Smooth muscle cell (in vitro differentiated cells): ENCODE measurements around the gene MFSD12. TPM values are rescaled to one million over a fixed set of nuclear protein-coding genes. Genes with fewer than 3 reads are reported as not detected.
A peak's percentile ranks its signal among the peaks of the same experiment; 100 is the strongest.
"Not testable (repeated sequence)": the region's sequence is repeated elsewhere in the genome, so short reads cannot be mapped to it uniquely, and the experiment has no call there.

Experiments used
- DNase-seq: peaks from one replicate; lab custom pipeline; 2025; ENCODE audit not compliant: unreplicated experiment; lab: John Stamatoyannopoulos, UW
- H2AFZ ChIP-seq: fragments of 200-600 bp; sonication (generic); 2 replicates; pipeline ENCODE4 v1.6.0; 2016; ENCODE audit warnings: antibody characterized with exemption, low read depth, mild to moderate bottlenecking
- H3F3A ChIP-seq: fragments of 200-600 bp; sonication (generic); 2 replicates; pipeline ENCODE4 v1.6.0; 2017; ENCODE audit warnings: antibody characterized with exemption, low read depth
- H3K27ac ChIP-seq: fragments of 200-600 bp; sonication (generic); 2 replicates; pipeline ENCODE4 v1.5.1; 2016; ENCODE audit warnings: low read depth, mild to moderate bottlenecking
- H3K27me3 ChIP-seq: fragments of 200-600 bp; sonication (generic); 2 replicates; pipeline ENCODE4 v1.6.1; 2016; ENCODE audit warnings: low read depth, mild to moderate bottlenecking
- H3K36me3 ChIP-seq: fragments of 200-600 bp; sonication (generic); 2 replicates; pipeline ENCODE4 v1.5.1; 2016; ENCODE audit warnings: low read depth
- H3K4me1 ChIP-seq: fragments of 200-600 bp; sonication (generic); 2 replicates; pipeline ENCODE4 v1.5.1; 2016; ENCODE audit warnings: low read depth
- H3K4me2 ChIP-seq: fragments of 200-600 bp; sonication (generic); 2 replicates; pipeline ENCODE4 v1.6.0; 2016; ENCODE audit warnings: mild to moderate bottlenecking
- H3K4me3 ChIP-seq: fragments of 200-600 bp; sonication (generic); 2 replicates; pipeline ENCODE4 v1.5.1; 2016; ENCODE audit warnings: mild to moderate bottlenecking
- H3K79me2 ChIP-seq: fragments of 200-600 bp; sonication (generic); 2 replicates; pipeline ENCODE4 v1.6.0; 2016; ENCODE audit warnings: low read depth, mild to moderate bottlenecking
- H3K9ac ChIP-seq: fragments of 200-600 bp; sonication (generic); 2 replicates; pipeline ENCODE4 v1.6.0; 2016; ENCODE audit warnings: low read depth
- H3K9me3 ChIP-seq: fragments of 200-600 bp; sonication (generic); replicated peaks from 2 replicates; pipeline ENCODE4 v1.5.1; 2016; ENCODE audit warnings: low read depth
- H4K20me1 ChIP-seq: fragments of 200-600 bp; sonication (generic); 2 replicates; pipeline ENCODE4 v1.6.0; 2016; ENCODE audit warnings: low read depth
- WGBS: methylation state at CpG from one replicate; pipeline ENCODE4 v1.1.7; 2016; ENCODE audit warnings: low lambda C conversion rate; 5-methylcytosine and 5-hydroxymethylcytosine counted together
- polyA plus RNA-seq: library from polyadenylated mRNA; unstranded; fragments of >200 nt; fragmentation: Nextera tagmentation; extraction: Ambion mirVana; gene quantifications from 2 replicates; pipeline ENCODE4 v1.2.1, GENCODE V29; 2016
- total RNA-seq: library from RNA; depleted of rRNA; stranded (reverse); fragments of >200 nt; gene quantifications from 2 replicates; pipeline ENCODE4 v1.2.3, GENCODE V29; 2014
- TF ChIP-seq, protein P1 (sequence below): fragments of 200-600 bp; sonication (generic); IDR thresholded peaks from 2 replicates; pipeline ENCODE4 v1.5.1; 2017; ENCODE audit warnings: borderline replicate concordance, mild to moderate bottlenecking, antibody characterized with exemption; ENCODE audit not compliant: insufficient read depth, poor library complexity, severe bottlenecking

The MFSD12 gene
- total and polyA plus RNA-seq, 2 experiments from 2014 or later = 56.0 to 73.8 TPM

DNA sequence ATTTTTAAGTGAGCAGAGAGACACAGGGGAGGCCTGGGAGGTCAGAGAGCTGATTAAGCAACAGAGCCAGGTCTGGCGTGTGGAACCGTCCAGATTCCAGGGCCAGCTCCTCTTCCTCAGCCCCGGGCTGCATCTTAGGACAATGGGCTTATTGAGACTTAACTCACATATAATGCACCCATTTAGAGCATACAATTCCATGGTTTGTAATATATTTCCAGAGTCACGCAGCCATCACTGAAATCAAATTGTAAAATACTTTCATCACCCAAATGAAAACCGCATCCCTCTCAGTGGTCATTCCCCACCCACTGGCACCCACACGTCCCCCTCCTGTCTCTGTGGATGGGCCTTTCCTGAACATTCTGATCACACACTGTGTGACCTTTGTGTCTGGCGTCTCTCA is 13.2 kb upstream of the MFSD12 start:
- 88% methylated on average over 7 of the region's 7 CpGs for WGBS
- no peak for DNase-seq
- H2AFZ ChIP-seq = no peak overlapping the region

DNA sequence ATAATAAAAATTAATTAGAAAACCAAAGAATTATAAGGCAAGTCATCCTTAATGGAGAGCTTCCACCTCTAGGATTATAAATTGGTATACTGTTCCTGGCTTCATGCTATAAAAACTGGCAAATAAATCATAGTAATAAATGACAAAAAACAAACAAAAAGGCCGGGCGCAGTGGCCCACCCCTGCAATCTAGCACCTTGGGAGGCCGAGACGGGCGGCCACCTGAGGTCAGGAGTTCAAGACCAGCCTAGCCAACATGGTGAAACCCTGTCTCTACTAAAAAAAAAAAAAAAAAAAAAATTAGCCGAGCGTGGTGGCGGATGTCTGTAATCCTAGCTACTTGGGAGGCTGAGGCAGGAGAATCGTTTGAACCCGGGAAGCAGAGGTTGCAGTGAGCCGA is 12.7 kb upstream of the MFSD12 start:
- H3K36me3 ChIP-seq, H3K9ac ChIP-seq, H2AFZ ChIP-seq, H3K4me2 ChIP-seq, H3K27ac ChIP-seq, H3K4me3 ChIP-seq, H3K9me3 ChIP-seq, DNase-seq, H3K27me3 ChIP-seq, H3K79me2 ChIP-seq, H3F3A ChIP-seq, H3K4me1 ChIP-seq: not testable (repeated sequence)
- WGBS = 96% methylated on average over 11 of the region's 11 CpGs
- peaks cover 13% of the 10 kb centered on the region for H4K20me1 ChIP-seq

More for the DNA sequence above, 13.2 kb upstream of the MFSD12 start:
- H3K4me2 ChIP-seq = no peak overlapping the region
- no peaks in the 10 kb centered on the region for H3K9me3 ChIP-seq
- peaks cover 6% of the 10 kb centered on the region for H3F3A ChIP-seq
- peaks cover 19% of the 10 kb centered on the region for H4K20me1 ChIP-seq
- no peaks in the 10 kb centered on the region for H3K27me3 ChIP-seq
- H3K4me3 ChIP-seq = no peak overlapping the region
- no peaks in the 10 kb centered on the region for H3K36me3 ChIP-seq
- H3K9ac ChIP-seq = no peak overlapping the region
- peaks cover 4% of the 10 kb centered on the region for H3K4me1 ChIP-seq
- TF ChIP-seq, protein P1, sequence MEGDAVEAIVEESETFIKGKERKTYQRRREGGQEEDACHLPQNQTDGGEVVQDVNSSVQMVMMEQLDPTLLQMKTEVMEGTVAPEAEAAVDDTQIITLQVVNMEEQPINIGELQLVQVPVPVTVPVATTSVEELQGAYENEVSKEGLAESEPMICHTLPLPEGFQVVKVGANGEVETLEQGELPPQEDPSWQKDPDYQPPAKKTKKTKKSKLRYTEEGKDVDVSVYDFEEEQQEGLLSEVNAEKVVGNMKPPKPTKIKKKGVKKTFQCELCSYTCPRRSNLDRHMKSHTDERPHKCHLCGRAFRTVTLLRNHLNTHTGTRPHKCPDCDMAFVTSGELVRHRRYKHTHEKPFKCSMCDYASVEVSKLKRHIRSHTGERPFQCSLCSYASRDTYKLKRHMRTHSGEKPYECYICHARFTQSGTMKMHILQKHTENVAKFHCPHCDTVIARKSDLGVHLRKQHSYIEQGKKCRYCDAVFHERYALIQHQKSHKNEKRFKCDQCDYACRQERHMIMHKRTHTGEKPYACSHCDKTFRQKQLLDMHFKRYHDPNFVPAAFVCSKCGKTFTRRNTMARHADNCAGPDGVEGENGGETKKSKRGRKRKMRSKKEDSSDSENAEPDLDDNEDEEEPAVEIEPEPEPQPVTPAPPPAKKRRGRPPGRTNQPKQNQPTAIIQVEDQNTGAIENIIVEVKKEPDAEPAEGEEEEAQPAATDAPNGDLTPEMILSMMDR = no peak
- H3K79me2 ChIP-seq = no peaks in the 10 kb centered on the region
- H3K27ac ChIP-seq = no peak overlapping the region

DNA sequence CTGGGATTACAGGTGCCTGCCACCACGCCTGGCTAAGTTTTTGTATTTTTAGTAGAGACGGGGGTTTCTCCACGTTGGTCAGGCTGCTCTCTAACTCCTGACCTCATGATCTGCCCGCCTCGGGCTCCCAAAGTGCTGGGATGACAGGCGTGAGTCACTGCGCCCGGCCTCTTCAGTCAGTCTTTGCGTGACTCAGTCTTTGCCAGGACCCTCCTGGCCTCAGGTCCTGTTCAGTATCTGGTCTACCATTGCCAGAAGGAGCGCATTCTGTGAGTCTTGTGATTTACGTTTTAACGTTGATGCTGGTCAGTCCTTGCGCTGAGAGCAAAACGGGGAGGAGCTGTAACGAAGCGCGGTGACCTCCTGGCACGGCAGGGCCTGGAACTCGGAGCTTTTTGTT is 7.8 kb upstream of the MFSD12 start:
- no peaks in the 10 kb centered on the region for H3K27me3 ChIP-seq
- 38% methylated on average over 19 of the region's 19 CpGs for WGBS
- DNase-seq = peak; percentile 18
- no peaks in the 10 kb centered on the region for H3K9me3 ChIP-seq
- H3K4me2 ChIP-seq = no peak overlapping the region
- no peaks in the 10 kb centered on the region for H3K79me2 ChIP-seq
- no peaks in the 10 kb centered on the region for H4K20me1 ChIP-seq
- TF ChIP-seq, protein P1 = no peak
- no peaks in the 10 kb centered on the region for H3K36me3 ChIP-seq
- no peak overlapping the region for H3K4me3 ChIP-seq
- no peak overlapping the region for H2AFZ ChIP-seq
- no peaks in the 10 kb centered on the region for H3K4me1 ChIP-seq
- no peak overlapping the region for H3K9ac ChIP-seq
- no peaks in the 10 kb centered on the region for H3F3A ChIP-seq
- H3K27ac ChIP-seq = peak overlapping the region; percentile 80

DNA sequence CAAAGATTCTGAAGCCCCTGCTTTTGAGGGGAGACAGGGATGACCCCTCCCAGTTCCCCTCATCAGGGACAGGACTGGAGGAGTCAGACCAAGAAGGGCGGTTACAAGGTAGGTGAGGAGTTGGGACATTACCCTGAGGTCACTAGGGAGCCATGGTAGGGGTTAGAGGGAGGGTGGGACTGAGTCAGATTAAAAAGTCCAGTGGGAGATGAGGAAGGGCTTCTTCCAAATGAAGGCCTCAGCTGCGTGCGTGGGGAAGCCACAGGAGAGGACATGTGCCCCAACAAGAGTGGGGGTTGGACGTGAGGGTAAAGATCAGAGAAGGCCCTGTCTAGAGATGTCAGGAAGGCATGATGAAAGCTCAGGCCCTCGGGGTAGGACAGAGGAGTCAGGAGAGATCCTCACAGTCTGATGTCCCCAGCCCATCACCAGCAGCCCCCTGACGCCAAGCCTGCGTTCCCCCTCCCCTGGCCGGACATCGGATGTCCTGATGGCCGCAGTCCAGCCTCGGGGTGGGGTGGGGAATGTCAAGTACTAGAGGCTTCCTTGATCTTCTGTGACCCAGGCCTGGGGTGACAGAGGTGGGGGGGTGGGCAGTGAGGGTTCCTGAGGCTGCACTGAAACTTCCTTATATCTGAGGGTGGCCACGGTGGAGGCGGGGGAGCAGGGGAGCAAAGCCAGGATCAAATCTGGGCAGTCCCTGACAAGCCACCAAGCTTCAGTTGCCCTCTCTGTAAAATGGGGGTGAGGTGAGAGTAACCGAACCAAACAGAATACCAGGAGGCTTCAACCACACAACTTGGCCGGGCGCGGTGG is 6.5 kb upstream of the MFSD12 start:
- no peaks in the 10 kb centered on the region for H4K20me1 ChIP-seq
- TF ChIP-seq, protein P1 = no peak
- no peak overlapping the region for H2AFZ ChIP-seq
- no peak overlapping the region for H3K9ac ChIP-seq
- H3K4me1 ChIP-seq = no peaks in the 10 kb centered on the region
- peak overlapping the region; percentile 80 for H3K27ac ChIP-seq
- H3F3A ChIP-seq = no peaks in the 10 kb centered on the region
- no peaks in the 10 kb centered on the region for H3K36me3 ChIP-seq
- no peak overlapping the region for H3K4me2 ChIP-seq
- 89% methylated on average over 17 of the region's 17 CpGs for WGBS
- no peak for DNase-seq
- no peaks in the 10 kb centered on the region for H3K27me3 ChIP-seq
- H3K4me3 ChIP-seq = no peak overlapping the region
- no peaks in the 10 kb centered on the region for H3K9me3 ChIP-seq
- no peaks in the 10 kb centered on the region for H3K79me2 ChIP-seq
